ENCODE results near the gene GPI. TPM values are rescaled to one million over a fixed set of nuclear protein-coding genes. Genes with fewer than 3 reads are reported as not detected.

GPI gene
- total RNA-seq, 1 donor = 102 TPM

- no peak overlapping the region for H3K4me3 ChIP-seq (ENCODE audit: low read depth, low read length)
- DNase-seq (ENCODE audit: low read depth) = no peak
- TF ChIP-seq CTCF (IDR thresholded peaks at IDR 0.05; ENCODE audit: insufficient read depth, low read depth, low read length) = no peak
Measured at GRCh38 chr19:34370983-34371382, 6.0 kb downstream of the GPI start.

GRCh38 chr19:34373601-34374288 is 8.7 kb downstream of the GPI start:
- no peak for DNase-seq (ENCODE audit: low read depth)
- TF ChIP-seq CTCF (IDR thresholded peaks at IDR 0.05; ENCODE audit: insufficient read depth, low read depth, low read length) = no peak

GRCh38 chr19:34375598-34375997 is 10.6 kb downstream of the GPI start:
- DNase-seq (ENCODE audit: low read depth) = no peak
- no peak overlapping the region for H3K4me3 ChIP-seq (ENCODE audit: low read depth, low read length)
- no peak for TF ChIP-seq CTCF (IDR thresholded peaks at IDR 0.05; ENCODE audit: insufficient read depth, low read depth, low read length)

More at GRCh38 chr19:34373601-34374288, 8.7 kb downstream of the GPI start:
- H3K4me3 ChIP-seq (ENCODE audit: low read depth, low read length) = no peak overlapping the region

GRCh38 chr19:34380639-34381241 is 15.7 kb downstream of the GPI start:
- H3K4me3 ChIP-seq (ENCODE audit: low read depth, low read length) = no peak overlapping the region
- no peak for TF ChIP-seq CTCF (IDR thresholded peaks at IDR 0.05; ENCODE audit: insufficient read depth, low read depth, low read length)
- no peak for DNase-seq (ENCODE audit: low read depth)

GRCh38 chr19:34381399-34382251 is 16.6 kb downstream of the GPI start:
- H3K4me3 ChIP-seq (ENCODE audit: low read depth, low read length) = no peak overlapping the region
- TF ChIP-seq CTCF (IDR thresholded peaks at IDR 0.05; ENCODE audit: insufficient read depth, low read depth, low read length) = no peak
- no peak for DNase-seq (ENCODE audit: low read depth)

GRCh38 chr19:34382471-34382870 is 17.5 kb downstream of the GPI start:
- no peak for TF ChIP-seq CTCF (IDR thresholded peaks at IDR 0.05; ENCODE audit: insufficient read depth, low read depth, low read length)
- DNase-seq (ENCODE audit: low read depth) = no peak
- no peak overlapping the region for H3K4me3 ChIP-seq (ENCODE audit: low read depth, low read length)

Data from fibroblast of villous mesenchyme (primary cell).